Limb (tissue), 2 donors: ENCODE measurements around the gene SF3B3.
"Not testable (repeated sequence)": the region's sequence is repeated elsewhere in the genome, so short reads cannot be mapped to it uniquely, and the experiment has no call there.

ENCODE experiments used
- DNase-seq, 2 donors: peaks; one replicate each; pipeline ENCODE4 v3.0.0-alpha.2; 2016; ENCODE audit errors: extremely low spot score in 2 of 2

Gene SF3B3

DNA sequence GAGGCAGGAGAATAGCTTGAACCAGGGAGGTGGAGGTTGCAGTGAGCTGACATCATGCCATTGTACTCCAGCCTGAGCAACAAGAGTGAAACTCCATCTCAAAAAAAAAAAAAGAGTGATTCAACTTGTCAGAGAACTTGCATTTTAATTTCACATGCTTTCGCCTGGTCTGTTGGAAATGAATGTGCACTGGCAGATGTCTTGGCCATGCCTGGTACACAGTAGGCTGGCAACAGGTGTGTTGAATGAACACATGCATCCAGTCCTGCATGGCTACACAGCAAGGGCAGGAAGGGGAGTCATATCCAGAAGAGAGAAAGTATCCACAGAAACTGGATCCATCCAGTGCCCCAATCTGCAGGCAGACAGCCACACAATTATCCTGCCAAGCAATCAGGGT lies 11.8 kb upstream of the SF3B3 start:
- no peak for DNase-seq

DNA sequence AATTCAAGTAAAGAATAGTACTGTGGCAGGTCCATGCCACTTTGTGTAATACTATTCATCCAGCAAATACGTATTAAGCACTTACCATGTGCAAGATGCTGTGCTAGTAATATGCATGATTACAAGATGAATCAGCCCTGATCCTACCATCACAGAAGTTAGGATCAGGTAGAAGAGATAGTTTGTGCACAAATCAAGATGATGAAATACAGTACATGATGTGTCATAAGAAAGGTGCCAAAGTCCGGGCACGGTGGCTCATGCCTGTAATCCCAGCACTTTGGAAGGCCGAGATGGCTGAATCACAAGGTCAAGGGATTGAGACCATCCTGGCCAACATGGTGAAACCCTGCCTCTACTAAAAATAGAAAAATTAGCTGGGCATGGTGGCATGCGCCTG lies 11.2 kb upstream of the SF3B3 start:
- no peak for DNase-seq

DNA sequence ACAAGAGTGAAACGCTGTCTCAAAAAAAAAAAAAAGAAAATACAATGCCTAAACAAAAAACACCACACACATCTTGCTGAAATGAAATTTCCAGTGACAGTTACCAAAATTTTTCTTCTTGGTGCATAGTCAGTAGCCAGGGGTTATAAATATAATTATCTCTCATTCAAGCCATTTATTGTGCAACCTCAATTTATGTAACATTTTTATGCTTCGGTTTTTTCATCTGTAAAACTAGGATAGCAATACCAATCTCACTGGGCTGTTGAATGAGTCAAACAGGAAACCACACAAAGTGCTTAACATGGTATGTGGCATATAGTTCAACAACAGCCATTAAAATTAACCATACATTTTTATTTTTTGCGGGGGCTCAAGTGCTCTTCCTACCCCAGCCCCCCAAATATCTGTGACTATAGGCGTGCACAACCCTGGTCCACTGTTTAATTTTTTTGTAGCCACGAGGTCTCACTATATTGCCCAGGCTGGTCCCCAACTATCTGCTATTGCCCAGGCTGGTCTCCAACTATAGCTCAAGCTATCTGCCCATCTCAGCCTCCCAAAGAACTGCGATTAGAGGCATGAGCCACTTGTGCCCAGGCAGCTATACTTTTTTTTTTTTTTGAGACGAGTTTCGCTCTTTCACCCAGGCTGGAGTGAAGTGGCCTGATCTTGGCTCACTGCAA lies 2.9 kb upstream of the SF3B3 start:
- no peak for DNase-seq

DNA sequence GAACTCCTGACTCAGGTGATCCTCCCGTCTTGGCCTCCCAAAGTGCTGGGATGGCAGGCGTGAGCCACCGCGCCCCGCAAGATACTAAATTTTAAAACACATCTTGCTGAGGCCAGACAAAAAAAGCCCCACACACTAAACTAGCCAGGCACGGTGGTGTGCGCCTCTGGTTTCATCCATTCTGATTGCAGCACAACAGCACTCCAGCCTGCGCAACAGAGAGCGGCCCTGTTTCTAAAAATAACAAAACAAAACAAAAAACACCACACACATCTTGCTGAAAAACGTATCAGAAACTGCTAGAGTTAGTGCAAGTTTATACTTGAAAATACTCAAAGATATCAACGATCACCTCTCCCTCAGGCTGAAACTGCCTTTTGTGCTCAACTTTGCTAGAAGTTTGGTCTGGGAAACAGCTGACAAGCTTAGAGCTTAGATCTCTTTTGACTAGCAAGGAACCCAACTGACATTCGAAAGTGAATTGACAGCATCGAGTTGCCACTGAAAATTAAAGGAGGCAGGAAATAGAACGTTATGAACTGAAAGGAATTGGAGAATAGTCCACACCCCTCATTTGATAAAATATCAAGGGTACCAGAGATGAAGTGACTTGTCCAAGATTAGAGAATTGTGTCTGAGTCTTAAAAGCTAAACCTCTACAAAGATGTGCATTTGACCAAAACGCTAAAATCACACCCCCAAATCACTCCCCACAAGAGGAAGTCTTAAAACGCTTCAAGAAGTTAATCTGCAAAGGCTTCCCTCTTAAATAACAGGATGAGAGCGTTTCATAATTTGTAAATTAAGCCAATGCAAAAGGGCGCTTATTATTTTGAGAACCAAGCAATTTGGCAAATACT lies 1.2 kb upstream of the SF3B3 start:
- DNase-seq = no peak

DNA sequence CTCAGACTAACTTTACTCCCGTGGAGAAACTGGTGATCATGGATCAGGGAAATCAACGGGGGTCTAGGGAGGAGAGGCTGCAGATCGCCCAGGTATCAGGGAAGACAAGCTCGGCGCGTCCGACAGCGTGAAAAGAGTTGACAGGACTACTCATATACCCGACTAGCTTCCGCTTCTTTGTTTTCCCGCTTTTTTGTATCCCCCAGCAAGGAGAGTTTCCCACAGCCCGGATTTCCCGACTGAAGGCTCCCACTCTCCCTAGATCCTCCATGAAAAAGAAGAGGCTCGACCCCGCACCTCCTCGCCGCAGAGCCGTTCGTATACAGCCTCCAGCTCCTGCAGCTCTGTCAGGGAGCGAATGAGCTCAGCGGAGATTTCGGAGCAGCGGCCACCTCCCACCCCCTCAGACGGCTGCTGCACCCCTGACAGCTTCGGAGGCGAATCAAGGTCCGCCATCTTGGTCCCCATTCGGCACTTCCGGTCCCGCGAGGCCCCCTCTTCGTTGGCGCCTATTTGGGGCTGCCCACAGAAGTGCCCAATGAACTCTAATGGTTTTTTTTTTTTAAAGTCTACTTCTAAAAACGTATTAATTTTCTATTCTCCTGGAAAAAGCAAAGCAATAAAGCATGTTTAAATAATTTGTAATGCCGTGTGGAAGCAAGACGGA lies 407 bp upstream of the SF3B3 start, which contains the start of gene COG4:
Gene COG4, minus strand, starts transcription at position 479 of the 667 bp plus-strand sequence. Its CDS starts 11 bp downstream, at position 468.
- DNase-seq = peak; percentile 90 to 92

DNA sequence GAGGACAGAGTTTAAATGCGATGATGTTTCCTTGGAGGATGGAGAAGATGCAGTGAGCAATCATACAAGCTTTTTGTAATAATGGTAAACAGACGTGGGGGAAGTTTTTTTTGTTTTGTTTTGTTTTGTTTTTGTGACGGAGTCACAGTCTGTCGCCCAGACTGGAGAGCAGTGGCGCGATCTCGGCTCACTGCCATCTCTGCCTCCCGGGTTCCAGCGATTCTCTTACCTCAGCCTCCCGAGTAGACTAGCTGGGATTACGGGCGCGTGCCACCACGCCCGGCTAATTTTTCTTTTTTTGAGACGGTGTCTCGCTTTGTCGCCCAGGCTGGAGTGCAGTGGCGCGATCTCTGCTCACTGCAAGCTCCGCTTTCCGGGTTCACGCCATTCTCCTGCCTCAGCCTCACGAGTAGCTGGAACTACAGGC lies 796 bp downstream of the SF3B3 start:
- DNase-seq = peak in 1 of 2 donors; percentile 39

DNA sequence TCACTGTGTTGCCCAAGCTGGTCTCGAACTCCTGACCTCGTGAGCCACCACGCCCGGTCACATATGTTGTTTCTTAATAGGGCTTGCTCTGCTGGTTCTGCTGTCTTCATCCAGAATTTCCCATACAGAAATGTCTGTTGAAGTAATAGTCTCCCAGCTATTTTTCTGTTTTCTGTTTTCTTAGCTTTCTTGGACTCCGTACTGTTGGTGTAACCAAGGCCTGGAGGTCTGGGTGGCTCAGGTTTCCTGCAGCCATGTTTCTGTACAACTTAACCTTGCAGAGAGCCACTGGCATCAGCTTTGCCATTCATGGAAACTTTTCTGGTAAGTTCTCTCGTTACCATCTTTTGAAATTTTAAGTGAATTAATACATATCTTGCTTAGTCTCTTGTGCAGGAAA lies 2.8 kb downstream of the SF3B3 start:
- no peak for DNase-seq

DNA sequence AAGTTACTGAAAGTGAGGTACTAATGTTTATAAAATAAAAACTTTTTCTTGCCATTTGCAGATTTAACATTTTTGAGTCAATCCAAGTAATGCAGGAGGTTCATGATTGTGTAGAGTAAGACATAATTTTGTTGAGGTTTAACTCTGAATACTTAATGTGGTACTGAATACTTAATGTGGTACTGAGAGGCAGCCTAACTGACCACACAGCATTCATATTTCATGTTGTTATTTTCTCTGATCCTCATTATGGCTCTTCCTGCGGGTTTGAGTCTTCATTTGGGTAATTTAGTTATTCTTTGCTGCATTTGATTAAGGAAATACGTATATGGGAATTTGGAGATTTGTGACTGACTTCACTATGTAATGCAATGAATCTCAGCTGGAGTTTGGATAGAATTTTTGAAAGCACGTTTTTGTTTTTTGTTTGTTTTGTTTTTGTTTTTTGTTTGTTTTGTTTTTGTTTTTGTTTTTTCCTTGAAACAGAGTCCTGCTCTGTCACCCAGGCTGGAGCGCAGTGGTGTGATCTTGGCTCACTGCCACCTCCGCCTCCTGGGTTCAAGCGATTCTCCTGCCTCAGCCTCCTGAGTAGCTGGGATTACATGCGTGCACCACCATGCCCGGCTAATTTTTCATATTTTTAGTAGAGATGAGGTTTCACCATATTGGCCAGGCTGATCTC lies 3.8 kb downstream of the SF3B3 start:
- DNase-seq = no peak

DNA sequence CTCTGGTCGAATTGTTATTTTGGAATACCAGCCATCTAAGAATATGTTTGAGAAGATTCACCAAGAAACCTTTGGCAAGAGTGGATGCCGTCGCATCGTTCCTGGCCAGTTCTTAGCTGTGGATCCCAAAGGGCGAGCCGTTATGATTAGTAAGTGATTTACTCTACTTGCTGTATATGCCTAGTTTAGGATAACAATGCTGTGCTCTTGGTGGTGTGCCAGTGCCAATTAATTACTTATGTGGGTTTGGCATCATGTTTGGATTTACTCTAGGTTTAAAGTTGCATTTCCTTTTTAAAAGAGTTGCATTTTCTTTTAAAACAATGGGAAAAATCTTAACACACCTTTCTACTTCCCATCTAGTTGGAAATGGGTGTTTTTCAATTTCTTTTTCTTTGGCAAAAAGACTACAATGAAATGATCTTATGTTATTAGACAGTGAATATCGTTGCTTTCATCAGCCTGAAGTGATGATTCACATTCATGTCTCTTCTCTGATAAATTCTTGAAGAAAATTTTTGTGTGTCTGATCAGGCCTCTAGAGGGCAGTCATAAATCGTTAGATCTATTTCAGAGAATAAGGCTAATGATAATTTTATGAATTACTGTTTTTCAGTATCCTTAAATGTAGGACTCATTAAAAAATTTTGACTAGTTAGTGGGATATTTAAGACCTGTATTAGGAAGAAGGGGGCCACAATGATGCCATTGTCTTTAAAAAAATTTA lies 5.6 kb downstream of the SF3B3 start:
- peak in 1 of 2 donors; percentile 24 for DNase-seq

DNA sequence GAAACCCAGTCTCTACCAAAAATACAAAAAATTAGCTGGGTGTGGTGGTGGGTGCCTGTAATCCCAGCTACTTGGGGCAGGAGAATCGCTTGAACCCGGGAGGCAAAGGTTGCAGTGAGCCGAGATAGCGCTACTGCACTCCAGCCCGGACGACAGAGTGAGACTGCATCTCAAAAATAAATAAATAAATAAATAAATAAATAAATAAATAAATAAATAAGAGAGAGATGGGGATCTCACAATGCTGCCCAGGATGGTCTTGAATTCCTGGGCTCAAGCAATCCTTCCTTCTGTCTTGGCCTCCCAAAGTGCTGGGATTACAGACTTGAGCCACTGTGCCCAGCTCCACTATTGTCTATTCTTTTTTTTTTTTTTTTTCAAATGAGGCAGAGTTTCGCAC lies 6.3 kb downstream of the SF3B3 start:
- DNase-seq = not testable (repeated sequence)

DNA sequence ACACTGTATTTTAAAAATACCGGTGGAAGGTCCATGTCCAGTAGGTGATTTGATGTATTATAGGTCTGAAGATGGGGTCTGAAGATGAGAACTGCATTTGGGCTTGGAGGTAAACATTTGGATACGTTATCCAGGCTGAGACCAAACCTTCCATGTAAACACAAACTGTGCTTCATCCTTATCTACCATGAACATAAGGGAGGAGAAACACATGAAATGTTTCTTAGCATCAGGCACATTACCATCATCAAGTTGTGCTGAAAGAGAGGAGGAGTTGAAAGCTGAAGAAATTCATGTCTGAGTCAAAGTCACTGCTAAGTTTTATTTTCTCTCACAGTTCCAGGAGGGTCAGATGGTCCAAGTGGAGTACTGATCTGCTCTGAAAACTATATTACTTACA lies 11.4 kb downstream of the SF3B3 start:
- no peak for DNase-seq

DNA sequence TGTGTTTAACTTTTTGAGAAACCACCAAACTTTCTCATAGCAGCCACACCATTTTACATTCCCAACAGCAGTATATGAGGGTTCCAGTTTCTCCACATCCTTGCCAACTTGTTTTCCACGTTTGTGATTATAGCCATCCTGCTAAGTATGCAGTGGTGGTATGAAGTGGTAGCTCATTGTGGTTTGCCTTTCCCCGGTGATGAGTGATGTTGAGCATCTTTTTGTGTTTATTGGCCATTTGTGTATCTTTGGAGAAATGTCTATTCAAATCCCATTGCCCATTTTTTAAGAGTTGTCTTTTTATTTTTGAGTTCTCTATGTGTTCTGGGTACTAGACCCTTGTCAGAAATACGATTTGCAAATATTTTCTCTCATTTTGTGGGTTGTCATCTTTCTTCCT lies 17.4 kb downstream of the SF3B3 start:
- DNase-seq = no peak

DNA sequence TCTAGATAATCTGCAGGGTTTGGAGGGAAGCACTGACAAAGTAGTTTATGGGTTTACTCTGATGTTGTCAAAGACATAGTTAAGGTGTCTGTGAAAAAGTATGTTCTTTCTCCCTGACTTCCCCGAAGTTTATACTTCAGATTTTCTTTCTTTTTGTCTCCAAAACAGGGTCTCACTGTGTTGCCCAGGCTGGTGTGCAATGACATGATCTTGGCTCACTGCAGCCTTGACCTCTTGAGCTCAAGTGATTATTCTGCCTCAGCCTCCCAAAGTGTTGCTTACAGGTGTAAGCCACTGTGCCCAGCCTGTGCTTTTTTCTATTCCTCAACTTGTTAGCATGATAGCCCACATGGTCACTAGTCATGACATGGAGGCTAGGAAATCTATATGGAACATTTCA lies 20.9 kb downstream of the SF3B3 start:
- no peak for DNase-seq

DNA sequence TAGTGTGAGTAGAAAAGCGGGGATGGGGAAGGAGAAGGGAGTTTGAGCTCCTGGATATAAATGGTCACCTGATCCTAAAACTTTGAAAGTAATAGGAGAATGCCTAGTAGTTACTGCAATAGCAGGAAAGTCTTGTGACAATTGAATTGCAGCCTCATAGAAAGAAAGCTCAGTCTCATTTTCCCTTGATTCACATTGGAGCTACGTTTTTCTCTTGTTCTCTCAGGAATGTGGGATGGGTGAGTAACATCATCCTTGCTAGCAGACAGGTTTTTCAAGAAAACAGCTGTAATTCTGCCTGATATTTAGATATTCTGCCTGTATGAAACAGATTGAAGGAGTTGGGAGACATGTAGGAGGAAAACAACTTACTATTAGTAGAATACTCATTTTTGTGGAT lies 25.3 kb downstream of the SF3B3 start:
- DNase-seq = no peak

DNA sequence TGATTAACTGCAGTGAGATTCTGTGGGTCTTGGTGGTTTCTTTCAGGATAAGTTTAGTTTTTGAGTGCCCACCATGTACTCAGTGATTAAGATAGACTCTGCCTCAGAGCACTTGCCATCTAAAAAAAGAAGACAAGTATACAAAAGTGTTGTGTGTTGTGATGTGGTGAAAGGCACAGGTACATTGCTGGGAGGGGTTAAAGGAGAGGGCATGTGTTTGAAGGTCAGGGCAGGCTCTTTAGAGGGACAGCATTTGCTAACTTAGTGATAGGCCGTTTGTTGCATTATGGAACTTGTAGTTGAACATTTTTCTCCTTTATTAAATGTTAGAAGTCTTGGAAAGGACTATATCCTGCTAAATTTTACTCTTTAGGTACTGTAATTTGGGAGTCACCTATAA lies 26.5 kb downstream of the SF3B3 start:
- DNase-seq = no peak

DNA sequence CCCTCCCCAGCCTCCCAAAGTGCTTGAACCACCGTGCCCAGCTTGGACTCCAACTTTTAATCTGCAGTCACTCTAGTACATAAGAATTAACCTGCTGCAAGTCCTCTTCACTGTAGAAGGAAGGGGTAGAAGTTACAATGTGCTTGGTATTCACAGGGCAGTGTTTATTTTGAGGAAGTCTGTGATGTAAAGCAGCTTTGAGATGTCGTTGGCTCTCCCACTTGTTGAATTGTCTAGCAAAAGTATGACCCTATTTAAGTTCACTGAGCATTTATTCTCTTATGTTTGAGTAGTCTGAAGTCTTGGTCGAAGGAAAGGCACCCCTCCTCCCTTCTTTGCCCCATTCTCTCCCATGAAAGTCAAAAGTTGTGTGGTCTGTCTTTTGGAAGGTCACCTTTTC lies 28.2 kb downstream of the SF3B3 start:
- DNase-seq = no peak

DNA sequence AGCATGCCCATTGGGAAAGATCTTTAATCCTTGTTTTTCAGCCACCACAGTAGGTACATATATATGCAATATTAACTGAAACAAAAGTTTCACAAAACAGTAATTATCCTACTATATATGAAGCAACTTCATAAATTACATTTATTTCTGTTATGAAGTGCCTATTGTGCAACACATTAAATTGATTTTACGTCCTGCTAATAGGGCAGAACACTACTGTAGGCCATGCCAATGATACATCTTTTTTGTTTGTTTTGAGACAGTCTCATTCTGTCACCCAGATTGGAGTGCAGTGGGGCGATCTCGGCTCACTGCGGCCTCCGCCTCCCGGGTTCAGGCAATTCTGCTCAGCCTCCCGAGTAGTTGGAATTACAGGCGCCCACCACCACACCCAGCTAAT lies 29.1 kb downstream of the SF3B3 start:
- no peak for DNase-seq

DNA sequence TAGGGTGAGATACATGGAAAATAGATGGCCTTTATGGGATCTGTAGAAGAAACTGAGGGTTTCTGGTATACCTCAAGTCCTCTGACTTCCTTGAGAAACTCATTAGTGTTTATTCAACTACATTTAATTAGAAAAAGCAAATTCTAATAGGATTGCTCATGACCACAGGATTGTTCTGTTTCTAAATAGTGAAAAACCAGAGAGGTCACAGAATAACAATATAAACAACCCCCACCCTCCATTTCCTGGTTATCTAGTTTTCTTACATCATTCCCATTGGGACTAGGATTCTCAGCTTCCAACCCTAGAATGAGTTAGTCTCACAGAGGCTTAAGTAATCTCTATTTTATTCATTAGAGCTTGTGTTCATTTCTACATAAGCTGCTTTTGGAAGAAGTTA lies 30.0 kb downstream of the SF3B3 start:
- no peak for DNase-seq

DNA sequence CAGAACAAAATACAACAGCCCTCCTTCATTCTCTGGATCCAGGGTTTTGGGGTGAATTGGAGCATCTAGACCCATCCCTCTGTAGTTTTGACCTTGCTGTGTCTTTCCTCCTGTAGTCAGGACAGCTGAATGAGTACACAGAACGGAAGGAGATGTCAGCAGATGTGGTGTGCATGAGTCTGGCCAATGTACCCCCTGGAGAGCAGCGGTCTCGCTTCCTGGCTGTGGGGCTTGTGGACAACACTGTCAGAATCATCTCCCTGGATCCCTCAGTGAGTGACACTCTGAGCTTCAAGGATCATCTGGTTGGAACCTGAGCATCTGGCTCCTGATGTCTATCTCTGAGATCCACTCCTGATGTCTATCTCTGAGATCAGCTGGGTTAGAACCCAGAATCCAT lies 32.4 kb downstream of the SF3B3 start:
- DNase-seq = no peak

DNA sequence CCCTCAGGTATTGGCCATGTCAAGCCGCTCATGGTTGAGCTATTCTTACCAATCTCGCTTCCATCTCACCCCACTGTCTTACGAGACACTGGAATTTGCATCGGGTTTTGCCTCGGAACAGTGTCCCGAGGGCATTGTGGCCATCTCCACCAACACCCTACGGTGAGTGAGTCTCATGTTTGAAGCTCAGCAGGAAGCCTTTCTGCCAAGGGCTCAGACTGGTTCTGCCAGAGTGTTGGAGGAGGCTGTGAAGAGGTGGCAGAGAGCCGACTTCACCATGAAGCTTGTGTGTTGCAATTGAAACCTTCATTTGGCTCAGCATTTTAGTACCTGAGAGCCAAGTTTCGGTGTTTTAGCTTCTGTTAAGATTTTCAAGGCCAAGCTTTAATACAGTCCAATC lies 38.0 kb downstream of the SF3B3 start:
- no peak for DNase-seq

DNA sequence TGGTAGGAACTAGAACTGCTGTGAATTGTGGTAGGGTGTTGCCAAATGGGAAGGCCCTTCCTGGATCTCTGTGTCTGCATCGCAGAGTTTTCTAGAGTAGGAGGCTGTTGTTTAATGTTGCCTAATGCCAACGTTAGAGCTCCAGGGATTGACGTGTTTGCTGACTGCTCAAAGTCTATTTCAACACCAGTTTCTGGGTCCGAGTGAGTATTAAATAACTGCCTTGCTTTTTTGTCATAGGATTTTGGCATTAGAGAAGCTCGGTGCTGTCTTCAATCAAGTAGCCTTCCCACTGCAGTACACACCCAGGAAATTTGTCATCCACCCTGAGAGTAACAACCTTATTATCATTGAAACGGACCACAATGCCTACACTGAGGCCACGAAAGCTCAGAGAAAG lies 40.0 kb downstream of the SF3B3 start:
- DNase-seq = no peak
